OCI-LY7 (cell line): ENCODE data around the gene MYLK4. TPM values are rescaled to one million over a fixed set of nuclear protein-coding genes. Genes with fewer than 3 reads are reported as not detected.

ENCODE experiments used
- BruUV-seq: library from RNA; stranded (reverse); fragments of 400-500 nt; replicated peaks from 2 replicates; lab custom pipeline; 2021; lab: Mats Ljungman, UMichigan
- CTCF ChIA-PET: fragments of 300-600 bp; sonication (Branson Sonifier 250); formaldehyde crosslinking; loops from one replicate; lab custom pipeline; 2022; ENCODE audit warnings: antibody characterized with exemption; ENCODE audit not compliant: unreplicated experiment; lab: Charles Lee
- POLR2A ChIA-PET: fragments of 300-600 bp; sonication (Branson Sonifier 250); formaldehyde crosslinking; loops from one replicate; lab custom pipeline; 2022; ENCODE audit warnings: antibody characterized with exemption; lab: Charles Lee
- DNase-seq: peaks from one replicate; pipeline ENCODE4 v3.0.0-alpha.2; 2015; ENCODE audit warnings: low spot score
- H2AFZ ChIP-seq: fragments of 200-600 bp; sonication (generic), shearing (Covaris generic); 2 replicates; pipeline ENCODE4 v1.6.1; 2014; ENCODE audit warnings: mild to moderate bottlenecking, antibody characterized with exemption, low read length, moderate library complexity
- H3K27ac ChIP-seq: fragments of 200-600 bp; sonication (generic); 2 replicates; pipeline ENCODE4 v1.5.1; 2014; ENCODE audit warnings: mixed run types, low read depth, mild to moderate bottlenecking, moderate library complexity, low read length, inconsistent platforms; ENCODE audit not compliant: poor library complexity, severe bottlenecking
- H3K36me3 ChIP-seq: fragments of 200-600 bp; sonication (generic); 2 replicates; pipeline ENCODE4 v1.6.1; 2014; ENCODE audit warnings: mild to moderate bottlenecking, antibody characterized with exemption, low read length, moderate library complexity, mixed read lengths; ENCODE audit not compliant: insufficient read depth
- H3K4me1 ChIP-seq: fragments of 200-600 bp; sonication (generic); 2 replicates; pipeline ENCODE4 v1.5.1; 2014; ENCODE audit warnings: mild to moderate bottlenecking, low read length; ENCODE audit not compliant: insufficient read depth, poor library complexity, severe bottlenecking
- H3K4me2 ChIP-seq: fragments of 200-600 bp; sonication (generic); 2 replicates; pipeline ENCODE4 v1.6.1; 2014; ENCODE audit warnings: mild to moderate bottlenecking, low read length
- H3K4me3 ChIP-seq: fragments of 200-600 bp; sonication (generic); 2 replicates; pipeline ENCODE4 v1.5.1; 2014; ENCODE audit warnings: mild to moderate bottlenecking, low read depth, low read length; ENCODE audit not compliant: poor library complexity, severe bottlenecking
- H3K79me2 ChIP-seq: fragments of 200-600 bp; sonication (generic); 2 replicates; pipeline ENCODE4 v1.6.1; 2016; ENCODE audit warnings: low read depth, mild to moderate bottlenecking, low read length, moderate library complexity, mixed read lengths; ENCODE audit not compliant: insufficient read depth
- H3K9me2 ChIP-seq: fragments of 200-600 bp; sonication (generic); 2 replicates; pipeline ENCODE4 v1.6.1; 2016; ENCODE audit warnings: mild to moderate bottlenecking, low read length, mixed read lengths; ENCODE audit not compliant: insufficient read depth
- H3K9me3 ChIP-seq: fragments of 200-600 bp; sonication (generic); 2 replicates; pipeline ENCODE4 v1.6.1; 2014; ENCODE audit warnings: mild to moderate bottlenecking, mixed run types, low read length, mixed read lengths
- H4K20me1 ChIP-seq: fragments of 200-600 bp; sonication (generic); 2 replicates; pipeline ENCODE4 v1.6.1; 2014; ENCODE audit warnings: mild to moderate bottlenecking, antibody characterized with exemption, low read length, moderate library complexity, mixed read lengths; ENCODE audit not compliant: insufficient read depth
- EZH2phosphoT487 ChIP-seq: fragments of 200-600 bp; sonication (generic); IDR thresholded peaks from 2 replicates; pipeline ENCODE4 v1.6.1; 2018; ENCODE audit warnings: low read depth, borderline replicate concordance, mild to moderate bottlenecking, mixed run types, antibody characterized with exemption, low read length, moderate library complexity, mixed read lengths
- intact Hi-C: fragments of 100-400 bp; cut with micrococcal nuclease; formaldehyde crosslinking; loops from one replicate; pipeline ENCODE4 v1.10.0; 2022; ENCODE audit not compliant: unreplicated experiment
- total RNA-seq, 2 experiments: library from RNA; depleted of rRNA in 1 of 2; stranded (reverse); fragments of >200 nt in 1 of 2; shearing (Covaris generic) in 1 of 2; gene quantifications; 2 replicates each; pipeline ENCODE4 v1.2.3, GENCODE V29; 2014 to 2022
- TF ChIP-seq, protein P1 (sequence below): fragments of 200-600 bp; sonication (generic); conservative IDR thresholded peaks from 2 replicates; pipeline ENCODE4 v1.5.1; 2014; ENCODE audit warnings: mild to moderate bottlenecking, antibody characterized with exemption, low read length, moderate library complexity, mixed read lengths

The MYLK4 gene
- total RNA-seq, 2 experiments from 2014 or later = 0.16 to 0.36 TPM

DNA sequence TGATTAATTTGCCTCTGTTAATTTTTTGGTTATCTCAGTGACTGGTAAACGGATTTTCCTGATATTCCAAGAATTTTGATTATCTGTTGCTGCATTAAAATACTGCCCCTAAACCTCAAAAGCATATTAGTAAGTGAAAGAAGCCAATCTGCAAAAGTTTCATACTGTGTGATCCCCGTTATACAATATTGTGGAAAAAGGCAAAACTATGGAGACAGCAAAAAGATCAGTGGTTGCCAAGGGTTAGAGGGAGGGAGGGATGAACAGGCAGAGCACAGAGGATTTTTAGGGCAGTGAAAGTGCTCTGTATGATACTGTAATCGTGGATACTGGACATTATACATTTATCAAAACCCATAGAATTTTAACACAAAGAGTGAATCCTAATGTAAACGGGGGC lies 133.0 kb downstream of the MYLK4 start:
- no peaks in the 10 kb centered on the region for H3K79me2 ChIP-seq
- ChIA-PET POLR2A (no interaction called here), CTCF (no interaction called here)
- H2AFZ ChIP-seq = no peak overlapping the region
- TF ChIP-seq, protein P1, sequence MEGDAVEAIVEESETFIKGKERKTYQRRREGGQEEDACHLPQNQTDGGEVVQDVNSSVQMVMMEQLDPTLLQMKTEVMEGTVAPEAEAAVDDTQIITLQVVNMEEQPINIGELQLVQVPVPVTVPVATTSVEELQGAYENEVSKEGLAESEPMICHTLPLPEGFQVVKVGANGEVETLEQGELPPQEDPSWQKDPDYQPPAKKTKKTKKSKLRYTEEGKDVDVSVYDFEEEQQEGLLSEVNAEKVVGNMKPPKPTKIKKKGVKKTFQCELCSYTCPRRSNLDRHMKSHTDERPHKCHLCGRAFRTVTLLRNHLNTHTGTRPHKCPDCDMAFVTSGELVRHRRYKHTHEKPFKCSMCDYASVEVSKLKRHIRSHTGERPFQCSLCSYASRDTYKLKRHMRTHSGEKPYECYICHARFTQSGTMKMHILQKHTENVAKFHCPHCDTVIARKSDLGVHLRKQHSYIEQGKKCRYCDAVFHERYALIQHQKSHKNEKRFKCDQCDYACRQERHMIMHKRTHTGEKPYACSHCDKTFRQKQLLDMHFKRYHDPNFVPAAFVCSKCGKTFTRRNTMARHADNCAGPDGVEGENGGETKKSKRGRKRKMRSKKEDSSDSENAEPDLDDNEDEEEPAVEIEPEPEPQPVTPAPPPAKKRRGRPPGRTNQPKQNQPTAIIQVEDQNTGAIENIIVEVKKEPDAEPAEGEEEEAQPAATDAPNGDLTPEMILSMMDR = no peak
- no peak for TF ChIP-seq EZH2phosphoT487
- H3K9me2 ChIP-seq = no peaks in the 10 kb centered on the region
- no peak overlapping the region for H3K27ac ChIP-seq
- no peaks in the 10 kb centered on the region for H3K9me3 ChIP-seq
- no peaks in the 10 kb centered on the region for H4K20me1 ChIP-seq
- no peak for DNase-seq
- H3K4me1 ChIP-seq = no peaks in the 10 kb centered on the region
- H3K4me2 ChIP-seq = no peak overlapping the region
- intact Hi-C loops = no loop called here
- no peaks in the 10 kb centered on the region for H3K36me3 ChIP-seq
- BruUV-seq = no TSS peak
- no peak overlapping the region for H3K4me3 ChIP-seq

DNA sequence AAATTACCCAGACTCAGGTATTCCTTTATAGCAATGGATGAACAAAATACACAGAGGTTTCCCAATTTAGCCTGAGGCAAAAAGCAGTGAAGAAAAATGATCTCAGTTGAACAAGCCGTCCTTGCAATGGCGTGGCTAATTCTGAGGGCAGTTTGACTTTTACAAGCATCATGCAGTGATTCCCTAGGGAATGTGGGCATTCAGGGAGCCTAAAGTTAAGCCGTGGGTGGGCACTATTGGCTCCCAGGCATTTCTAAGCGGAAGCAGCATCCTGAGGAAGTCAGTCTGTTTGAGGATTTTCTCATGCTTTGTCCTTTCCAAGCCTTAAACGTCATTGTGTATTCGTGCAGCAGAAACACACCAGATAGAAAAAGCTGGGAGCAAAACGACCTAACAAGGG lies 133.9 kb downstream of the MYLK4 start:
- Histone ChIP-seq H3K4me3 (no peak overlapping the region), H2AFZ (no peak overlapping the region), H3K4me2 (no peak overlapping the region), H3K27ac (no peak overlapping the region), H3K9me2 (no peaks in the 10 kb centered on the region), H4K20me1 (no peaks in the 10 kb centered on the region), H3K4me1 (no peaks in the 10 kb centered on the region), H3K9me3 (no peaks in the 10 kb centered on the region), H3K79me2 (no peaks in the 10 kb centered on the region), H3K36me3 (no peaks in the 10 kb centered on the region)
- CTCF ChIA-PET = no interaction called here
- BruUV-seq = no TSS peak
- POLR2A ChIA-PET = no interaction called here
- intact Hi-C loops = no loop called here
- no peak for TF ChIP-seq EZH2phosphoT487
- TF ChIP-seq, protein P1 = no peak
- DNase-seq = no peak

DNA sequence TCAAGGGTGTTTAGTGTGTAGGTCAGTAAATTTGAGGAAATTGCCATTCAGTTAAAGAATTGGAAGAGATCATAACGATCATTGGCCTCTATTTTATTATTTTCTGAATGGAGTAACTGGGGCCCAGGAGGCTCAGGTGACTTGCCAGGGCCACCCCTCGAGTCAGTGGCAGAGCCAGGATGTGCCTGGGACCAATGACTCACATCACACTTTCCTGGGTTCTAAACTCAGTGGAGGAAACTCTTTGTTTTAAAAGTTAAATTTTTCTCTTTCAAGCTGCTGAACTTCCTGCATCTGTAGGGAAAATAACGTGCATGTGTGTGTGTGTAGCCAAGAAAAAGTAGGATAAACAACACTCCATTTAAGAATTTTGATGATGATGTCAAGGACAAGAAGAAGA lies 135.5 kb downstream of the MYLK4 start:
- CTCF ChIA-PET = no interaction called here
- Histone ChIP-seq H3K4me2 (no peak overlapping the region), H3K4me3 (no peak overlapping the region), H3K4me1 (no peaks in the 10 kb centered on the region), H3K79me2 (no peaks in the 10 kb centered on the region), H4K20me1 (no peaks in the 10 kb centered on the region), H3K9me3 (no peaks in the 10 kb centered on the region), H3K27ac (no peak overlapping the region), H3K9me2 (no peaks in the 10 kb centered on the region), H2AFZ (no peak overlapping the region), H3K36me3 (no peaks in the 10 kb centered on the region)
- intact Hi-C loops = no loop called here
- POLR2A ChIA-PET = no interaction called here
- TF ChIP-seq EZH2phosphoT487 = no peak
- TF ChIP-seq, protein P1 = no peak
- DNase-seq = no peak
- BruUV-seq = no TSS peak
